Fibroblast of pulmonary artery (primary cell): ENCODE data around the gene DVL3.

Source experiments
- DNase-seq: peaks from one replicate; pipeline ENCODE4 v3.0.0-alpha.2; 2010; ENCODE audit warnings: low read depth
- H3K4me3 ChIP-seq: replicated peaks from 2 replicates; pipeline ENCODE4 v1.5.1; 2011; ENCODE audit warnings: low read depth, mild to moderate bottlenecking, control low read depth, low read length, moderate library complexity
- TF ChIP-seq, protein P1 (sequence below): IDR thresholded peaks from 2 replicates; pipeline ENCODE4 v1.5.1; 2011; ENCODE audit warnings: mild to moderate bottlenecking, control low read depth, low read length, inconsistent platforms; ENCODE audit errors: missing control alignments

The DVL3 gene

DNA sequence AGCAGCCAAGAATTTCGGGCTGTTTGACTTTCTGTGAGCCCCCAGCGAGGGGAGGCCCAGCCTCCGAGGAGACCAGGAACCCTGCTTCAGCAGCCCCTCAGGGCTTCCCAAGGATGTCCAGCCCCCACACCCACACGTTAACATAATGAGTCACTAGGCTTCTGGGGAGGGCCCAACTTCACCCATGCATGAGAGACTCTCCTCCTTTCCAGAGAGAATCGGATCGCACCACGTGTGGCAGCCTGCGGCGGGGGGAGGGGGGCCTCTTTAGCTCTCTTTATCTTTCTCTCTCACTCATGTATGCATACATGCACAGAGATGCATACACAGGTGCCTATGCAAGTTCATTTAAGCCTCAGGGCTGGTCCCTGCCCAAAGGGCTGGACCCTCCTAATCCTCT is 16.4 kb downstream of the DVL3 start:
- peak; percentile 34 for DNase-seq
- no peak overlapping the region for H3K4me3 ChIP-seq
- TF ChIP-seq, protein P1, sequence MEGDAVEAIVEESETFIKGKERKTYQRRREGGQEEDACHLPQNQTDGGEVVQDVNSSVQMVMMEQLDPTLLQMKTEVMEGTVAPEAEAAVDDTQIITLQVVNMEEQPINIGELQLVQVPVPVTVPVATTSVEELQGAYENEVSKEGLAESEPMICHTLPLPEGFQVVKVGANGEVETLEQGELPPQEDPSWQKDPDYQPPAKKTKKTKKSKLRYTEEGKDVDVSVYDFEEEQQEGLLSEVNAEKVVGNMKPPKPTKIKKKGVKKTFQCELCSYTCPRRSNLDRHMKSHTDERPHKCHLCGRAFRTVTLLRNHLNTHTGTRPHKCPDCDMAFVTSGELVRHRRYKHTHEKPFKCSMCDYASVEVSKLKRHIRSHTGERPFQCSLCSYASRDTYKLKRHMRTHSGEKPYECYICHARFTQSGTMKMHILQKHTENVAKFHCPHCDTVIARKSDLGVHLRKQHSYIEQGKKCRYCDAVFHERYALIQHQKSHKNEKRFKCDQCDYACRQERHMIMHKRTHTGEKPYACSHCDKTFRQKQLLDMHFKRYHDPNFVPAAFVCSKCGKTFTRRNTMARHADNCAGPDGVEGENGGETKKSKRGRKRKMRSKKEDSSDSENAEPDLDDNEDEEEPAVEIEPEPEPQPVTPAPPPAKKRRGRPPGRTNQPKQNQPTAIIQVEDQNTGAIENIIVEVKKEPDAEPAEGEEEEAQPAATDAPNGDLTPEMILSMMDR: no peak

DNA sequence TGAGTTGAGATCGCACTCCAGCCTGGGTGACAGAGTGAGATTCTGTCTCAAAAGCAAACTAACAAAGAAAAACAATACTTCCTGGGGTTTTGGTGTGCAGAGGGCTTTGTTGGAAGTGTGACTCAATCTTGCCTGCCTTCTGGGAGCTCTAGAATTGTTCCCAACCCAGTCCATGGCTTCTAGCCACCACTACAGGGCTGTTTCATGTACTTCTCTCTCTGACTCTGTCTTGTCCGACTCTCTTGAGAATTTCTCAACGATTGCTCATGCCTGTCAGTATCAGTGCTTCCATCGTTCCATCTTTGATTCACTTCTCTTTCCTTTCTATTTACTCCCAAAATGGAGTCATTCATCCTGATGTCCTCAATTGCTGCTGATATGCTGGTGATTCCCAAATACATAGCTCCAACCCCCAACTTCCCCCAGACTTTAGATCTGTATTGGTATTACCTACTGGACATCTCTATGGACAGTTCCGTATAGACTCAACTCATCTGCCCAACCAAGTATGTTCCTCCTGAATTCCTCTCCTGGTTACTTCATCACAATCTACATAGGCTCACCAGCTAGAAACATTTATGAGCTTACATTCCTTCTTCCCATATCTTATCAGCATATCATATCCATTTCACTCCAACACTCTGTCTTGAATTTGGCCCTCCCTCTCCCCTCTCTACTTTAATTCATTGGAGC is 17.6 kb downstream of the DVL3 start:
- TF ChIP-seq, protein P1: no peak
- H3K4me3 ChIP-seq: no peak overlapping the region
- DNase-seq: peak; percentile 93

DNA sequence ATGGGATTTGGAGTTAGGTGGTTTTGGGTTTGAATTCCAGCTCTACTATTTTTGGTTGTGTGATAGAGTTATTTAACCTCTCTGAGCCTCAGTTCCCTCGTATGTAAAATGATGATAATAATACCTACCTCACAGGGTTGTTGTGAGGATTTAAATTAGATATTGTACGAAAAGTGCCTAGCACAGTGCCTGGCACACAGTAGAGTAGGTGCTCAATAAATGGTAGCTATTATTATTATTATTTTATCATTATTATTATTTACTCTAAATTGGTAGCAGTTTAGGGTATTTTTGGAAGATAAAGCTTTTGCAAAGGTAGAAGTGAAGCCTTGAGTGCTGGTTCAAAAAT is 18.2 kb downstream of the DVL3 start:
- H3K4me3 ChIP-seq: no peak overlapping the region
- no peak for DNase-seq
- TF ChIP-seq, protein P1: no peak

DNA sequence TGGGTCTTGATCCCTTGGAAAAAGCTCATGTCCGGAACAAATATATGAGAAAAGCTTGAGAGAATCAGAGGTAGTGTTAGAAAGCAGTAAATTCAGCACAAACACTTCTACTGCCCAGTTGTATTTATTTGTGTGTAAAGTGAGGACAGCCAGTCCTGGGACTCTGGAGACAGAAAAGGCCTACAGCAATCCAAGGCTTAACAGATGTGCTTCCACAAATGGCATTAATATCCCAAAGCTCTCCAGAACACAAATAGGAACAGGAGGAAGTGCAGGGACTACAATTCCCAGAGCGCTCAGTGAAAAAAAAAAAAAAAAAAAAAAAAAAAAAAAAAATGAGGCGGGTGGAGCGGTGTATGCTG is 19.1 kb downstream of the DVL3 start:
- TF ChIP-seq, protein P1: no peak
- DNase-seq: no peak

DNA sequence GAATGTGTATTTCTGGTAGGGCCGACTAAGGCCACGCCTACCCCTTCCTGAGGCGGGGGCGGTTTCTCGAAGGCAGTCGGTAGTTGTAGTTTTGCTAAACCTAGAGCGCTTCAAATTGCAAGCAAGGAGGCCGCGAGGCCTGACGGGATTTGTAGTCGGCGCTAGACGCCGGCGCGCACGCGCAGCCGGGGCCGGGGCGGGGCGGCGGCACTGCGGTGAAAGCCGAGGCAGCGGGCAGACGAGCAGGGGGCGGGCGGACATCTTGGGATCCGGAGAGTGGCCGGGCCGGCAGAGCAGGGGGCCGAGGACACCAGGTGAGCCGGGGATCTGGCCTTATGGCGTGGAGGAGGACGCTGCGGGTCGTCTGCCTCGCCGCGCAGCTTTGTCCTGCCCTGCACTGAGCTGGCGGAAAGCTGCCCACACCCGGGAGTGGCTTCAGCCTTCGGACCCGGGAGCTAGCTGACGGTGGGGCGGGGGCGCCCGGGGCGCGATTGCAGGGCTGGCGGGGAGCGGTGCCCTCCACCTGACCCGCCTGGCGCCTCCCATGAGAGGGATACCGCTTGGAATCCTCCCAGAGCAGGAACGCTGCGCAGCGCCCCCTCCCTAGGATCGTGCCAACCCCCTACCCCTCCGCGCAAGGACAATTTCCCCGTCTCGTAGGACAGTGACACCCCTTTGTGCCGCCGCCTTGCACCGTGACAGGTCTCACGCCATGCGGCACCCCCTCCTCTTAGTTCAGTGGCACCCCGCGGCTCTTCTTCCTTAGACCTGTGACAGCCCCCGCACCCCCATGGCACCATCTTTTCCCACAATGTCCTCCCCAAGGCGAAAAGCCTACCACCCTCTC is 19.7 kb downstream of the DVL3 start, which contains the start of gene AP2M1:
Gene AP2M1 (plus strand): TSS at position 210 of the 847 bp plus-strand sequence. CDS start 2,139 bp downstream, outside the sequence.
- peak within 1 kb of the TSS; percentile 77 for H3K4me3 ChIP-seq
- DNase-seq: peak; percentile 100
- TF ChIP-seq, protein P1: no peak

More for the DNA sequence above, 19.1 kb downstream of the DVL3 start:
- no peak overlapping the region for H3K4me3 ChIP-seq

DNA sequence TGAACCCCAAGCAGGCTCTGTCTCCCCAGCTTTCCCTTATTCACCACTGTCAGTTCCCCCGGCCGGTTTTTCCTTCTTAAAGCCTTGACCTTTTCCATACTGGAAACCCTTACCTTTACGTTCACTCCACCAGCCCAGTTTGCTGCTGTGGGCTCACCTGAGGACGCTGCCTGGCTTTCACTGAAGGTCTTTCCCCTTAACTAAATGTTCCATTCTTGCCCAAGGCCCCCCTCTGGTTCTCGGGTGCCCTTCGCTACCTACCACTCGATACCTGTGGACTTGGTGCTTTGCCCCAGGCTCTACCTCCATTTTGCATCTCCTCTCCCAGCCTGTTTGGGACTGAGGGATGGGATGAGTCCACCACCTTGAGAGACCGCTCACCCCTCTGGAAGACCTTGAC is 20.3 kb downstream of the DVL3 start:
- peak overlapping the region; percentile 77 for H3K4me3 ChIP-seq
- TF ChIP-seq, protein P1: no peak
- no peak for DNase-seq
